ENCODE results near the gene GNB1L. TPM values are rescaled to one million over a fixed set of nuclear protein-coding genes. Genes with fewer than 3 reads are reported as not detected.
A peak's percentile ranks its signal among the peaks of the same experiment; 100 is the strongest.

GNB1L gene
- total RNA-seq, 3 donors from 2014 or later, result 25.9 to 26.3 (median 26.0) TPM

DNA sequence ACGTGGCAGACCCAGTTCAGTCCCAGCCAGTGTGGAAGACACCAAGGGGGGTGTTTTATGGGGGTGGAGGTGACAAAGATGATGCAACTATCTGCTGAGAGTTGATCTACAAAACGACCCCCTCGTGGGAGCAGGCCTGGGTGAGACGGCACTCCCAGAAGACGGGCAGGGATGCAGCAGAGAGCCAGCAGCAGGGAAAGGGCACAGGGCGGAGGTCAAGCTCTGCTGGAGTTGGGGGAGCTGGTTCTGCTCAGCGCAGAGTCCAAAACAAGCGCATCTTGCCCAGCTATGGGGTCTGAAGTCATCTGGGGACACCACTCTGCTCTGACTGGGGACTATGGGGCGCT lies 3.9 kb downstream of the GNB1L start:
- peaks cover 44% of the 10 kb centered on the region for H3K4me1 Mint-ChIP-seq (ENCODE audit: low read depth)
- no peak overlapping the region for H3K4me3 Mint-ChIP-seq
- H3K27me3 Mint-ChIP-seq (ENCODE audit: low read depth), result no peaks in the 10 kb centered on the region
- H3K9me3 Mint-ChIP-seq, result no peaks in the 10 kb centered on the region
- H3K36me3 Mint-ChIP-seq (ENCODE audit: insufficient read depth), result peaks cover 12% of the 10 kb centered on the region
- ATAC-seq (no peak), DNase-seq (no peak)

DNA sequence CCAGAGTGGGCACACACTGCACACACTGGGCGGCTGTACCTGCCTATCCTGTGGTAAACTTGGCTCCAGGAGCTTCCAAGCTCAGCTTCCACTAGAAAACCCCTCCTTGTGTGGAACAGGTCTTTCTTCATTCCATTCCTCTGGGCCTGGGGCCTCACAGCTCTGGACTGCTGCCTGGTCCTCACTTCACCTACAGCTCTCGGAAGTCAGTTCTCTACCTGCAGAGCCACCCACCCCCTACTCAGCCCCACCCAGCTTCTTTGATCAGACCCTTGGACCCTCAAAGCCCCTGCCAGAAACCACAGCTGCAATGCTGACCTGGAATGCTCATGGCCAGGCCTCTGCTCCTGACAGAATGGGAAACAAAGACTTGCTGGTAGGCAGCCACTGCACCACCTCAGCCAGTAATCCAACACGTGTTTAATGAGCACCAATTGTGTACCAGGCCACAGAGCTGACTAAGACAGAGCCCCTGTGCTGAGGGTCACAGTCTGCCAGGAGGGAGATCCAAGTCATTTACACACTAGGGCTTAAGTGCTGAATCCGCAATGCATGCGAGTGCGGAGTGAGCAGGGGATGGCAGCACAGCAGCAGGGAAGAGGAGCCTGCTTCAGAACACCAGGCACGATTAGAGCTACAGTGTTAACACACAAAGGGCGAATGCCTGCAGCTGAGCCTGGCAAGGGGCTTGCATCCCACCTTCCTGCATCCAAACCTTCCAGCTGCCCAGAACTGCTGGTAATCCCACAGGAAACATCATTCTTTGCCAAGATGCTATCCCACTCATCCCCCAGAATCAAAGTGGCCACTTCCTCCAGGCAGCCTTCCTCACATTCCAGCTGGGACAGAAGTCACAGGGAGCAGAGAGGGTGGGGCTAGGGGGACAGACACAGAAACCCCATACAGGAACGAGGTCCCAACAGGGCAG lies 4.6 kb downstream of the GNB1L start:
- Mint-ChIP-seq H3K4me1 (ENCODE audit: low read depth) (peaks cover 46% of the 10 kb centered on the region), H3K36me3 (ENCODE audit: insufficient read depth) (peaks cover 12% of the 10 kb centered on the region), H3K4me3 (no peak overlapping the region), H3K9me3 (no peaks in the 10 kb centered on the region), H3K27me3 (ENCODE audit: low read depth) (no peaks in the 10 kb centered on the region)
- DNase-seq (no peak), ATAC-seq (no peak)

DNA sequence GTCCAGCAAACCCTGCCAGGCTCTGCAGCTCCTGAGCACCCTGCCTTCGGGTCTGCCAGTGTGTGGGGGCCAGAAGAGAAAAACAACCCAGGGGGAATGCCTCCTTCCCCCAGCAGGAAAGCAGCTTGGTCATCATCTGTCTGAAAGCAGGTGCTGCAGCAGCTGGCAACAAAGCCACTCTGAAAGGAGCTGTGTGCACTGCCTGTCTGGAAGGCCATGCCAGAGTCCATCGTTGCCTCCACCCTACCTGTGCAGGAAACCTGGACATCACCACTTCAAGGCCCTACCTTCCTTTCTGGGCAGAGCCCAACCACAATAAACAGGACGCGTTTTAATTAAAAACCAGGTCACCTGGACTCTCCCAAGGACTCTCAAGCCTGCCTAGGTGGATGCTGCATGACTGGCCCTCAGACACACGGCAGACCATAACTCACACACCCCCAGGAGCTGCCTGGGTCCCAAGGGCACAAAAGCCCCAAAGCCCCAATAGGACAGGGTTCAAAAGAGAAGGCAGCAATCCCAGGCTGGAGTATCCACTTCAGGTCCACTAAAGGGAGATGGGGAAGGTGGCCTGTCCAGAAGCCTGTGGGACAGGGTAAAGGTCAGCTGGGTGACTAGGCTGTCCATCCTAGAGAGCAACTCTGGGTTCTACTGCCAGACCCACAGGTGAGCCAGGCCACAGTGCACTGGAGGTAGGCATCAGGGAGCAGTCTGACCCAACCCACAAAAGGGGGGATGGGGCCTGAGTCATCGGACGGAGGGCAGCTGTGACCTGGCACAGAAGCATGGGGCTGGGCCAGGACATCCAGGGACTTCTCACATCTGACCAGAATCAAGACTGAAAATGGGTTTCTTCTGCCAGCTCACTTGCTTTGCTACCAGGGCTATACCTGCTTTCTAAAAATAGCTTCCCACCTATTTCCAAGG lies 6.1 kb downstream of the GNB1L start:
- Mint-ChIP-seq H3K27me3 (ENCODE audit: low read depth) (no peaks in the 10 kb centered on the region), H3K9me3 (no peaks in the 10 kb centered on the region), H3K4me1 (ENCODE audit: low read depth) (peaks cover 52% of the 10 kb centered on the region), H3K4me3 (no peak overlapping the region), H3K36me3 (ENCODE audit: insufficient read depth) (peaks cover 12% of the 10 kb centered on the region)
- ATAC-seq (no peak), DNase-seq (no peak)

DNA sequence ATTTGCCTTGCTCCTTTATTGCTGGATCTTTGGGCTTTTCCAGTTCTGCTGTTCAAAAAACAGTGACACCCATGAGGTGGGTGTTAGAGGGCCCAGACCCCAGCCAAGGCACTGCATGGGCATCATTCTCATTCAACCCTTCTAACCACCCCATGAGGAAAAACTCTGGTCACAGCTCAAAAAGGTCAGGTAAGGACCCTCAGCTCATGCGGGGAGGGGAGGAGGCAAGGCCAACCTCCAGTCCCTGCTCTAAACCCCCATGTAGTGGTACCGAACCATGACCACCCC lies 7.4 kb downstream of the GNB1L start:
- Mint-ChIP-seq H3K4me1 (ENCODE audit: low read depth) (peaks cover 39% of the 10 kb centered on the region), H3K4me3 (no peak overlapping the region), H3K36me3 (ENCODE audit: insufficient read depth) (peaks cover 12% of the 10 kb centered on the region), H3K9me3 (no peaks in the 10 kb centered on the region), H3K27me3 (ENCODE audit: low read depth) (no peaks in the 10 kb centered on the region)
- DNase-seq (no peak), ATAC-seq (no peak)

DNA sequence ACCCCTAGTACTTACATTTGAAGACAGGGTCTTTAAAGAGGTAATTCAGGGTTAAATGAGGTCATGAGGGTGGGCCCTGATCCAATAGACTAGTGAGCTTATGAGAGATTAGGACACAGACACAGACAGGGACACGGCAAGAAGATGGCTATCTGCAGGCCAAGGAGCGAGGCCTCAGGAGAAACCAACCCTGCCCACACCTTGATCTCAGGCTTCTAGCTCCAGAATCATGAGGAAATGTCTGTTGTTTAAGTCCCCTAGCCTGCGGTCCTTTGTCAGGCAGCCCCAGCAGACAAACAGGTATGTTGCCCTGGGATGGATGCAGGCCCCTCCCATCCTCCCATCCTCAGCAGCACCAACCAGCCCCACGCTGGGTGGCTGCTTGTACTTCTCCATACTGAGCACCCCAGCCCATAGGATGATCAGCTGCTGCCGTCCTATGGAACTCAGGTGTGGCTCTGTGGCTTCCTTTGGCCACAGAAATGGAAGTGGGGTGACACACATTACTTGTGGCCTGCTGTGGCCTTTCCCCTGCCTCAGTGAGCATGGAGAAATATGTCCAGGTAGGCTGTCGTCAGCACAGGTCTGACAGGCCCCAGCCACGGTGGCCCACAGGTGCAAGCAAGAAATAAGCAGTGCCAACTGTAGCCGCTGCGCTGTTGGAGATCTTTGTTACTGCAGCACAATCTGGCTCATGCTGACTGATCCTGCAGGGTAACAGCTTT lies 7.9 kb downstream of the GNB1L start:
- H3K9me3 Mint-ChIP-seq, result no peaks in the 10 kb centered on the region
- DNase-seq, result no peak
- H3K4me1 Mint-ChIP-seq (ENCODE audit: low read depth), result peaks cover 35% of the 10 kb centered on the region
- H3K4me3 Mint-ChIP-seq, result no peak overlapping the region
- no peaks in the 10 kb centered on the region for H3K27me3 Mint-ChIP-seq (ENCODE audit: low read depth)
- peaks cover 12% of the 10 kb centered on the region for H3K36me3 Mint-ChIP-seq (ENCODE audit: insufficient read depth)
- no peak for ATAC-seq

DNA sequence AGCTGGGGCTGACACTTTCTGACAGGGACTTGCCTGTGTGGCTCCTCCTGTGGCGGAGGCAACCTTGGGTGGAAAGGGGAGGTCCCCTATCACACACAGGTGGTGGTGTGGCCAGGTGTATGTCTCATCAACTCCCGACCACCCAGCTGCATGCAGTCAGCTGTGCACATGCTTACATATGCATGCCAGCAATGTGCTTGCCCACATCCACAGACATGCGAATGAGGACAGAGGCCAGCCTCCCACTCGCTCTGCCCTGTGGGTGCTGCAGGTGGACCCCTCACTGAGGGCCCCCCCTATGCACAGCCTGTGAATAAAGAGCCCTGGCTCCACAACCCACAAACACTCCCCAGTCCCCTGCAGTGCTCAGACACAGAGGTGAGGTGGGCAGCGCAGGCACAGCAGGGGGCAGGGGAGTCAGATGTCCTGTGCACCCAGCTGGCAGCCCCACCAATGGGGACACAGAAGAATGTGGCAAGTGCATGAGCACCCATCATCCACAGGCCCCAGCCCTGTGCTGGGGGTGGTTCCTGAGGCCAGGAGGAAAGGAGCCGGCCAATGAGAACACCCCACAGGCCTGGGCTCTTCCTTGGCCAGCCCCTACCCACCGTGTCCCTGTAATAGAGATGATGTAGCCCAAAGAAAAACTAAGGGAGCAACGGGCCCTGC lies 9.5 kb downstream of the GNB1L start:
- no peak for DNase-seq
- Mint-ChIP-seq H3K4me3 (no peak overlapping the region), H3K27me3 (ENCODE audit: low read depth) (no peaks in the 10 kb centered on the region), H3K9me3 (no peaks in the 10 kb centered on the region), H3K36me3 (ENCODE audit: insufficient read depth) (peaks cover 6% of the 10 kb centered on the region), H3K4me1 (ENCODE audit: low read depth) (peaks cover 26% of the 10 kb centered on the region)
- ATAC-seq, result peak in 1 of 2 donors; percentile 33

DNA sequence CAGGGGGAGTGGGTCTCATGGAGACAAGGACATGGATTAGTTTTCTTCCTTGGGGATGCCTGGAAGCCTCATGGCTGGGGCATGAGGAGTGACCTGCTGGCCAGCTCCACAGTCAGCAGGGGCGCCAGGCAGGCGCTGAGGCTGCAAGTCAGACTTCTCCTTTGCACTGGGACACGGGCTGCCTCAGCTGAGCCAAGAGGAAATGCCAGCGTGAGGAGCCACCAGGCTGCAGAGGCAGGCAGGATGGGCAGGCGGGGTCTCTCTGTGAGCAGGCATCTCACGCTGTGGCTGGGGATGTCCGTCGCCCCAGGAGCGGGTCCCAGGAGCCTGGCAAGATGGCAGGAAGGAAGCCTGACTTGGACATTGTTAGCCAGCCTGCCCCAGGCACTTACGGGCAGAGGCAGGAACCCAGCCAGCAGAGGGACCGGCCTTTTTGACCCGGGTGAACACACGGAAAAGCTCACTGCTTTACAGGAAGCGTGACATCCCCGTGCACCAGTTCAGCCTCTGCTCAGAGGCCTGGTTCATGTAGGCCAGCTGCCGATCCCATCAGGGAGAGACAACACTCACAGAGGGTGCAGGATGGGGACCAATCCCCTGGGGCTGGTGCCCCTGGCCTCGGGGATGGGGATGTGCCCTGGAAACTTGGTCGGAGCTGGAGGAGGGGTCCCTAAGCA lies 10.2 kb downstream of the GNB1L start:
- no peak overlapping the region for H3K4me3 Mint-ChIP-seq
- H3K27me3 Mint-ChIP-seq (ENCODE audit: low read depth), result no peaks in the 10 kb centered on the region
- H3K36me3 Mint-ChIP-seq (ENCODE audit: insufficient read depth), result peaks cover 6% of the 10 kb centered on the region
- H3K4me1 Mint-ChIP-seq (ENCODE audit: low read depth), result peaks cover 20% of the 10 kb centered on the region
- peak; percentile 33 to 65 for ATAC-seq
- no peaks in the 10 kb centered on the region for H3K9me3 Mint-ChIP-seq
- DNase-seq, result no peak

DNA sequence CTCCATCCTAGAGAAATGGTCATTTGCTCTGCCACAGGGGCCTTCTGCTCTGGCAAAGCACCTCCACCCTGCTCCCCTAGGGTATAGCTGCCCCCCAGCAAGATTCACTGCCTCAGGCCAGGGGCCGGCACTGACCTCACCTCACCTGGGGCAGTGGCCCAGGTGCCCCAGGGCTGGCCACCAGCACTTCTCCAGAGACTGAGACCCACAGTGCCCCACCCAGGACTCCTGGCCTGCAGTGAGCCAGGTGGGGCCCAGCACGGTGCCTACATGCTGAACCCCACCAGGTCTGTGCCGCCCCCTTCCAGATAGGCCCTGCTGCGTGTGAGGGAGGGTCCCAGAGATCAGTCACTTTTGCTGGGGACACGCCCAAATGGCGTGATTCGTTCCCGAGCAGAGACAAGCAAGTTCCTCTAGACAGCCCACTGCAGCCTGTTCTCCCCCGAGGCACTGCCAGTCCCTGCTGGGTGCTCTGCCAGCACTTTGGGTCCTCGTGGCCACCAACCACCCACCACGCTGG lies 10.8 kb downstream of the GNB1L start:
- Mint-ChIP-seq H3K4me3 (no peak overlapping the region), H3K27me3 (ENCODE audit: low read depth) (no peaks in the 10 kb centered on the region), H3K4me1 (ENCODE audit: low read depth) (peaks cover 20% of the 10 kb centered on the region), H3K9me3 (no peaks in the 10 kb centered on the region), H3K36me3 (ENCODE audit: insufficient read depth) (peaks cover 6% of the 10 kb centered on the region)
- no peak for DNase-seq
- ATAC-seq, result no peak

DNA sequence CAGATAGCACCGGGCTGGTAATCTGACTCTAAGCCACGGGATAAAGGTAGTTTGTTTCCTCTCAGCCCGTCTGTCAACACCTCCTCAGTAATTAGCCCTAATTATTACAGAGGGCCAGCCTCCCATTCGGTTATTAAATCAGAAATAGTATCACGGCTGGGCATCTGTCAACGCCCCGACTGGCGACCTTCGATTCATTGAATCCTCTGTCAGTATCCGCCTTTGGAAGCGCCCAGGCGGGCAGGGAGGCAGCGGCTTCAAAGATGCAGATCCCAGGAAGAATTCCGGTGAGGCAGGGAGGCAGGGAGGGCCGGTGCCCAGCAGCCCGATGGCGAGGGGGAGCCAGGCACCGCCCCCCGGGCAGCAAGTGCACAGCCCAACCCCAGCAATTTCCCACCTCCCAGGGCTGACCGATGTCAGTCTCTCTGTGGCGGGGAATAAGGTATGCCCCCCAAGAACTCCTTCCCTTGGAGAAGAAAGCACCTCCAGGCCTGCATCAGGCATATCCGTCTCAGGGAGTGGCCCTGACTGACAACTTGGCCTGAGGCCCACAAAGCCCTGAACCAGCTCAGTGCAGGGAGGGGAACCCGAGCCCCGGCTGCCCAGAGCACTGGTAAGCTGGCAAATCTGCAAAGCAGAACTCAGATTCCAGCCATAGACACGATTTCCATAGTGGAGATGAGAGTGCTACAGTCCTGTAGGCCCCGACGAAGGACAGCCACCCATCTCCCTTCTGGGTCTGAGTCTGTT lies 11.4 kb downstream of the GNB1L start:
- Mint-ChIP-seq H3K9me3 (no peaks in the 10 kb centered on the region), H3K27me3 (ENCODE audit: low read depth) (no peaks in the 10 kb centered on the region), H3K4me1 (ENCODE audit: low read depth) (peaks cover 17% of the 10 kb centered on the region), H3K4me3 (no peak overlapping the region), H3K36me3 (ENCODE audit: insufficient read depth) (peaks cover 6% of the 10 kb centered on the region)
- no peak for DNase-seq
- no peak for ATAC-seq

DNA sequence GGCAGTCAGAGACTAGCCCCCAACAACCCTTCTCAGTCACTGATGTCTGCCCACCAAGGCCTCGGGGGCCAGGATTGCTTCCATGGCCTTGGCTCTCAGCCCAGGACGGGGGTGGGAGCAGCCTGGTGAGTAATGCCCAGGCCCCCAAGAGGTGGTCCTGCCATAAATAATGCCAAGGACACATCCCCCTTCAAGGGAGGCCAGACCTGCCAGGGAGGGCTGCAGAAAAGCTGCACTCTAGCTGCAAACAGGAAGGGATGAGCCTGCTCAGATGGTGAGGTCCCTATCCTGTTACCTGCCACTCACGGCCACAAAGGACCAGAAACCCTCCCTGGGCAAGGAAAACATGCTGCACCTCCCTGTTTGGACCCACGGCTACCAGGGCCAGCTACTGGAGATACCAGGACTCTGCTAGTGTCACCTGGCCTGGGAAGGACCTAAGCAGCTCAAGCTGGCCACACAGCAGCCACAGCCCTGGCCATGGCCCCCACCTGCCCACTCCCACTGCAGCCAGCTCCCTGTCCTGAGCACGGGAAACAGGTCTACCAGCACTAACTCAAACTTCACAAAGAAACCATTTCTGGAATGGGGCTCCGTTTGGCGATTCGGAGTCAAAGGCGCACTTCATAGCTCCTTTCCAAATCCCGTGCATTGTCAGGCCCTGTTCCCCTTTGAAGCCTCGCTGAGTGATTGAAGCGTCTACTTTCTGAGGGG lies 12.1 kb downstream of the GNB1L start:
- ATAC-seq (no peak), DNase-seq (no peak)
- Mint-ChIP-seq H3K4me3 (no peak overlapping the region), H3K36me3 (ENCODE audit: insufficient read depth) (peaks cover 3% of the 10 kb centered on the region), H3K4me1 (ENCODE audit: low read depth) (peaks cover 13% of the 10 kb centered on the region), H3K9me3 (no peaks in the 10 kb centered on the region), H3K27me3 (ENCODE audit: low read depth) (no peaks in the 10 kb centered on the region)

DNA sequence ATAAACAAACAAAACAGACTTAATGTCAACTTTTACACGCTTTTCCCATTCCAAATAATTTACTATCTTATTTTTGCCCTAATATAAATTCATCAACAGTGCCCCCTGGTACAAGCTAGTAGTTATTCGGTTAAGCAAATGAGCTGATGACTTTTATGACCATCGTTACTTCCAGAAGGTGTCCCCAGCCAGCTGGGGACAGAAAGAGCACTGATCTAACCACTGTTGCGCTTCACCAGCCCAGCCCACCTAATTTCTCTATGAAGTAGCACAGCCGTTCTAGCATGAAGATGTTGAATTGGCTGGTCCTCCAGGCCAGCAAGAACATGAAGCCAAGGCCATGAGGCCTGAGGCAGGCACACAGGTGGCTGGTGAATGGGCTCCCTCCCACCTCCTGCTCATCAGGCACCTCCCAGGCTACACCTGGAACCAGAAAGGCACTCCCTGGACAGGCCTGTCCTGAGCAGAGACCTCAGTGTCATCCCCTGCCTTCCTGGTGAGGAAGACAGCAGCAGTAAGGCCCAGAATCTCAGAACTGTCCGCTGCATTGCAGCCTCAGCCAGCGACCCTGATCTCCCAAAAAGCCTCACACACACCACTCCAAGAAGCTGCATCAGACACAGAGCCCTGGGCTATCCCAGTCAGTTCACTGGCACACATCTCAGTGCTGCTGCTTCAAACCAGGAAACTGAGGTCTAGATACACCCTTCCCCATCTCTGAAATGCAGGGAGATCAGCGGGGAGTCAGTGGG lies 12.9 kb downstream of the GNB1L start:
- Mint-ChIP-seq H3K27me3 (ENCODE audit: low read depth) (no peaks in the 10 kb centered on the region), H3K9me3 (no peaks in the 10 kb centered on the region), H3K36me3 (ENCODE audit: insufficient read depth) (peaks cover 1% of the 10 kb centered on the region), H3K4me3 (no peak overlapping the region), H3K4me1 (ENCODE audit: low read depth) (peaks cover 13% of the 10 kb centered on the region)
- no peak for ATAC-seq
- DNase-seq, result no peak

Measured in activated T-cell treated with anti-CD3 and anti-CD28 coated beads, Interleukin-2, amount 50 U/mL, for 4 hours (primary cell).